ENCODE data around the gene SLX1A. TPM values are rescaled to one million over a fixed set of nuclear protein-coding genes. Genes with fewer than 3 reads are reported as not detected.
"Not testable (repeated sequence)": the region's sequence is repeated elsewhere in the genome, so short reads cannot be mapped to it uniquely, and the experiment has no call there.

Gene SLX1A
- total RNA-seq, result 100 to 1,000 TPM in 3 of 4 donors, 10 to 100 TPM in 1; 56.1 to 283 (median 260) TPM

DNA sequence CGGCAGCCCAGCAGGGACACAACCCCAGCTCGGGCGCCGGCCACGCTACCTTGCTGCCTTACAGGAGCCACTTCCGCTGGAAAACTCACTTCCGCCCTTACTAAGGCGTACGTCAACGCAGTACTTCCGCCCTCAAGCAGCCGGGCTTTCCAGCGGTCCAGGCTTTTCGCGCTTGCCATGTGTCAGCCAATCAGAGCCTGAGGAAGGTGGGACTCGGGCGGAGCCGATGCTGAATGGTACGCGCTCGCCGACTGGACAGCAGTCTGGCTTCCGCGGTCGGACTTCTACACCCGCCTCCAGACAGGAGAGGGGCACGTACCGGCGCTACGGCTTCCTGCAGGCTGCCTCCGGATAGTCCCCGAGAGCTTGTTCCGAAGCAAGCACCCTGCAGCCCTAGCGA lies at the start of gene SLX1A, which contains the start of gene BOLA2B:
TSS of gene SLX1A (plus strand) at position 261 of the 400 bp plus-strand sequence. CDS start 210 bp downstream, outside the sequence.
TSS of gene BOLA2B (minus strand) at position 52 of the 400 bp plus-strand sequence. CDS start 71 bp downstream, outside the sequence.
- H3K4me1 ChIP-seq, H3K9me3 ChIP-seq, H3K36me3 ChIP-seq, H3K27me3 ChIP-seq, DNase-seq: not testable (repeated sequence)
- Histone ChIP-seq H3K27ac (peak within 1 kb of the TSS; percentile 61 to 91 (median 74)), H3K4me3 (peak within 1 kb of the TSS; percentile 42 to 66 (median 49))

DNA sequence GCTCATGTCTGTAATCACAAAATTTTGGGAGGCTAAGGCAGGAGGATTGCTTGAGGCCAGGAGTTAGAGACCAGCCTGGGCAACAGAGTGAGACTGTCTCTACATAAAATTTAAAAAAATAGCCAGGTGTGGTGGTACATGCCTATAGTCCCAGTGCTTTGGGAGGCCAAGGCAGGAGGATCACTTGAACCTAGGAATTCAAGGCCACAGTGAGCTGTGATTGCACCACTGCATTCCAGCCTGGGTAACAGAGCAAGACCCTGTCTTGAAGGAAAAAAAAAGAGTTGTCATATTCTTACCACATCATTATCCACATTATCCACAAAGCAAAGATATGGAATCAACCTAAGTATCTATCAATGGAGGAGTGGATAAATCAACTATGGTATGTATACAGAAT lies 49.7 kb upstream of the SLX1A start:
- Histone ChIP-seq H3K27ac (no peak overlapping the region), H3K9me3 (peaks cover 0 to 4% (median 0%) of the 10 kb centered on the region in 4 donors), H3K4me3 (no peak overlapping the region), H3K27me3 (no peaks in the 10 kb centered on the region), H3K36me3 (no peaks in the 10 kb centered on the region), H3K4me1 (no peaks in the 10 kb centered on the region)
- no peak for DNase-seq
- TF ChIP-seq POLR2A (IDR thresholded peaks at IDR 0.05), result no peak
- TF ChIP-seq, protein P1, sequence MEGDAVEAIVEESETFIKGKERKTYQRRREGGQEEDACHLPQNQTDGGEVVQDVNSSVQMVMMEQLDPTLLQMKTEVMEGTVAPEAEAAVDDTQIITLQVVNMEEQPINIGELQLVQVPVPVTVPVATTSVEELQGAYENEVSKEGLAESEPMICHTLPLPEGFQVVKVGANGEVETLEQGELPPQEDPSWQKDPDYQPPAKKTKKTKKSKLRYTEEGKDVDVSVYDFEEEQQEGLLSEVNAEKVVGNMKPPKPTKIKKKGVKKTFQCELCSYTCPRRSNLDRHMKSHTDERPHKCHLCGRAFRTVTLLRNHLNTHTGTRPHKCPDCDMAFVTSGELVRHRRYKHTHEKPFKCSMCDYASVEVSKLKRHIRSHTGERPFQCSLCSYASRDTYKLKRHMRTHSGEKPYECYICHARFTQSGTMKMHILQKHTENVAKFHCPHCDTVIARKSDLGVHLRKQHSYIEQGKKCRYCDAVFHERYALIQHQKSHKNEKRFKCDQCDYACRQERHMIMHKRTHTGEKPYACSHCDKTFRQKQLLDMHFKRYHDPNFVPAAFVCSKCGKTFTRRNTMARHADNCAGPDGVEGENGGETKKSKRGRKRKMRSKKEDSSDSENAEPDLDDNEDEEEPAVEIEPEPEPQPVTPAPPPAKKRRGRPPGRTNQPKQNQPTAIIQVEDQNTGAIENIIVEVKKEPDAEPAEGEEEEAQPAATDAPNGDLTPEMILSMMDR (IDR thresholded peaks at IDR 0.05), result no peak

DNA sequence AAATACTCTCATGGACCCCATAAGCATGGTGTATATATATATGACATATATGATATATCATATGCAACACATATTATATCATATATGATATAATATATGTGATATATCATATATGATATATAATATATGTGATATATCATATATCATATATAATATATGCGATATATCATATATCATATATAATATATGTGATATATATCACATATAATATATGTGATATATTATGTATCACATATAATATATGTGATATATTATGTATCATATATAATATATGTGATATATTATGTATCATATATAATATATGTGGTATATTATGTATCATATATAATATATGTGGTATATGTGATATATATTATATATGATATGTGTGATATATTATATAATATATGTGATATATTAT lies 48.8 kb upstream of the SLX1A start:
- peaks cover 0 to 8% (median 0%) of the 10 kb centered on the region in 4 donors for H3K9me3 ChIP-seq
- no peak overlapping the region for H3K27ac ChIP-seq
- no peaks in the 10 kb centered on the region for H3K4me1 ChIP-seq
- no peak for TF ChIP-seq POLR2A (IDR thresholded peaks at IDR 0.05)
- TF ChIP-seq, protein P1 (IDR thresholded peaks at IDR 0.05), result no peak
- DNase-seq, result no peak
- no peaks in the 10 kb centered on the region for H3K27me3 ChIP-seq
- H3K4me3 ChIP-seq, result no peak overlapping the region
- H3K36me3 ChIP-seq, result no peaks in the 10 kb centered on the region

DNA sequence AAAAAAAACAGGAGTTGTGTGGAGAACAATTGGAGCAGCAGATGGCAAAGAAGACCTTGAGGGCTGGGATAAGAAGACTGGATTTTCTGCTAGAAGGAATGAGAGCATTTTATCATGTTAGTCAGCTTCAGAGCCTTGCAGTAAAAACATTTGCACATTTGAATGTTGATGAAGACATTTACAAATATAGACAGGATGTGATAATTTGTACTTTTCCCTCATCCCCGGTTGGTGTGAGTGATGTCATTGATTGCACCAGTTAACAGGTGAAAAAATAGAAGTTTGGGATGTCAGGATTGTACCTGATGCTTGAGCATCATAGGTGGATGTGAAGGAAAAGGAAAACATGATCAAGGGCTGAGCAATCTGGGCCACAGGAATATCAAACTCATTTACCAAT lies 48.0 kb upstream of the SLX1A start:
- Histone ChIP-seq H3K36me3 (no peaks in the 10 kb centered on the region), H3K27ac (no peak overlapping the region), H3K4me3 (no peak overlapping the region), H3K9me3 (peaks cover 0 to 8% (median 0%) of the 10 kb centered on the region in 4 donors), H3K27me3 (no peaks in the 10 kb centered on the region), H3K4me1 (no peaks in the 10 kb centered on the region)
- no peak for DNase-seq
- no peak for TF ChIP-seq POLR2A (IDR thresholded peaks at IDR 0.05)
- TF ChIP-seq, protein P1 (IDR thresholded peaks at IDR 0.05), result no peak

DNA sequence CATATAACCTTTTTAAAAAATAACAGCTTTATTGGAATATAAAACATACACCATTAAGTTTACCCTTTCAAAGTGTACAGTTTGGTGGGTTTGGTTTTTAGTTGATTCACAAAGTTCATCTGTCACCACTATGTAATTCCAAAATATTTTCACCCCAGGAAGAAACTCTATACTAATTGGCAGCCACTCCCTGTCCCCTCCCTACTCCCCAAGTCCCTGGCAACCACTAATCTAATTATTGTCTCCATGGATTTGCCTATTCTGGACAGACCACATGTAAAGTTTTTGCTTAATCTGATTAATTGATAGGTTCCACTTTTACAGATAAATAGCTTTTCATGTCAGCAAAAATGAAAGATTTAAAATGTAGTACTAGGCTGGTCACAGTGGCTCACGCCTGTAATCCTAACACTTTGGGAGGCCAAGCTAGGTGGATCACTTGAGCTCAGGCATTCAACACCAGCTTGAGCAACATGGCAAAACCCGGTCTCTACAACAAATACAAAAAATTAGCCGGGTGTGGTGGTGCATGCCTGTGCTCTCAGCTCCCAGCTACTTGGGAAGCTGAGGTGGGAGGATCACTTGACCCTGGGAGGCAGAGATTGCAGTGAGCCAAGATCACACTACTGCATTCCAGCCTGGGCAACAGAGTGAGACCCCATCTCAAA lies 45.7 kb upstream of the SLX1A start:
- no peak for DNase-seq
- H3K27ac ChIP-seq, result no peak overlapping the region
- H3K27me3 ChIP-seq, result no peaks in the 10 kb centered on the region
- H3K9me3 ChIP-seq, result peaks cover 0 to 8% (median 0%) of the 10 kb centered on the region in 4 donors
- no peaks in the 10 kb centered on the region for H3K4me1 ChIP-seq
- no peak overlapping the region for H3K4me3 ChIP-seq
- H3K36me3 ChIP-seq, result no peaks in the 10 kb centered on the region
- no peak for TF ChIP-seq POLR2A (IDR thresholded peaks at IDR 0.05)
- TF ChIP-seq, protein P1 (IDR thresholded peaks at IDR 0.05), result no peak

DNA sequence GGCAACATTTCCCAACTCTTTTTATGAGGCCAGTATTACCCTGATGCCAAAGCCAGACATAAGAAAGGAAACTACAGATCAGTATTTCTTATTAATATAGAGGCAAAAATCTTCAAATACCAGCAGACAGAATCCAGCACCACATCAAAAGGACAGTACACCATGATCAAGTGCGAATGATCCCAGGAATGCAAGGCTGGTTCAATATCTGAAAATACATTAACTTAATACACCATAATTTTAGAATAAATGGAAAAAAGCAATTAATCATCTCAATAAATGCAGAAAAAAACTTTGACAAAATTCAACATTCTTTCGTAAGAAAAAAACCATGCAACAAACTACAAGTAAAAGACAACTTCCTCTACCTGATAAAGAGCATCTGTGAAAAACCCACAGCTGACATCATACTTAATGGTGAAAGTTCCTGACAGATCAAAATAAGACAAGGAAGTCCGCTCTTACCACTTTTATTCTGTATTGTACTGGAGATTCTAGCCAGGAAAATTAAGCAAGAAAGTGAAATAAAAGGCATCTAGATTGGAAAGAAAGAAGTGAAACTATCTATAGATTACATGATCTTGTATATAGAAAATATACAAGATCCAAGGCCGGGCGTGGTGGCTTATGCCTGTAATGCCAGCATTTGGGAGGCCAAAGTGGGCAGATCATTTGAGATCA lies 44.3 kb upstream of the SLX1A start:
- Histone ChIP-seq H3K4me3 (no peak overlapping the region), H3K27ac (no peak overlapping the region), H3K4me1 (no peaks in the 10 kb centered on the region), H3K9me3 (peaks cover 0 to 8% (median 0%) of the 10 kb centered on the region in 4 donors), H3K27me3 (no peaks in the 10 kb centered on the region), H3K36me3 (no peaks in the 10 kb centered on the region)
- DNase-seq, result no peak
- TF ChIP-seq, protein P1 (IDR thresholded peaks at IDR 0.05), result no peak
- no peak for TF ChIP-seq POLR2A (IDR thresholded peaks at IDR 0.05)
